ENCODE data around the gene STARD8. TPM values are rescaled to one million over a fixed set of nuclear protein-coding genes. Genes with fewer than 3 reads are reported as not detected.
"Not testable (repeated sequence)": the region's sequence is repeated elsewhere in the genome, so short reads cannot be mapped to it uniquely, and the experiment has no call there.

Gene STARD8
- total RNA-seq, 1 experiment from 2014 or later: 0.45 TPM

- Mint-ChIP-seq H3K4me3 (ENCODE audit: low read depth, unreplicated experiment) (no peak overlapping the region), H3K27me3 (ENCODE audit: unreplicated experiment) (no peaks in the 10 kb centered on the region), H3K36me3 (ENCODE audit: insufficient read depth, unreplicated experiment) (no peaks in the 10 kb centered on the region), H3K9me3 (ENCODE audit: low read depth, unreplicated experiment) (no peaks in the 10 kb centered on the region), H3K4me1 (ENCODE audit: low read depth, unreplicated experiment) (no peaks in the 10 kb centered on the region), H3K27ac (ENCODE audit: unreplicated experiment) (no peak overlapping the region)
- intact Hi-C loops (cut with micrococcal nuclease; ENCODE audit: unreplicated experiment): no loop called here
- DNase-seq: no peak
- CTCF ChIA-PET: interaction anchor here (0.7 kb wide), 1 partner anchor 32 kb away, joined by 3 read pairs; no protein-coding TSS in a partner anchor
- BruUV-seq (replicated peaks): no TSS peak
- no peak for TF ChIP-seq CTCF (IDR thresholded peaks at IDR 0.05; ENCODE audit: unreplicated experiment)
These were observed 19.5 kb upstream of the STARD8 start for GRCh38 chrX:68627986-68628385.

DNA sequence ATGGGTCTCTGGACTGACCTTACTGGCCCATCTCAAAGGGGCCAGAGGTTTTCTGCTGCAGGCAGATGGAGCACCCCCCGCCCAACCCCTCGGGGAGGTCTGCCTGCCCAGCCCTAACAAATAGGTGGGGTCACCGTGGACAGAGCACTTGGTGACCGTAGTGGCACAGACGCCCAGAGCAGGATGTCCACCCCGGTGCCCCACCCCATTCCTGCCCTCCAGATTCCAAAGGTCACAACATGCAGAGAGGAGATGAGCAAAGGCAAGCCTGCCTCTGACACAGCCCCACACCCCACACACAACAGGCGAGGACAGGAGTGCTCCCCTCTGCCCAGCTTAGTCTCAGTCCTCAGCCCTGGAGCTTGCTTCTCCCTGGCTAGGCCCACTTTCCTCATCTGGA, 17.5 kb upstream of the STARD8 start:
- H3K27me3 Mint-ChIP-seq (ENCODE audit: unreplicated experiment); H3K4me1 Mint-ChIP-seq (ENCODE audit: low read depth, unreplicated experiment); intact Hi-C loops (cut with micrococcal nuclease; ENCODE audit: unreplicated experiment); H3K36me3 Mint-ChIP-seq (ENCODE audit: insufficient read depth, unreplicated experiment); H3K4me3 Mint-ChIP-seq (ENCODE audit: low read depth, unreplicated experiment); H3K9me3 Mint-ChIP-seq (ENCODE audit: low read depth, unreplicated experiment); H3K27ac Mint-ChIP-seq (ENCODE audit: unreplicated experiment); DNase-seq; BruUV-seq (replicated peaks): not testable (repeated sequence)
- CTCF ChIA-PET: interaction anchor here (1.0 kb wide), 1 partner anchor 9 kb away, joined by 3 read pairs; no protein-coding TSS in a partner anchor

- CTCF ChIA-PET: no interaction called here
- DNase-seq: no peak
- Mint-ChIP-seq H3K4me1 (ENCODE audit: low read depth, unreplicated experiment) (no peaks in the 10 kb centered on the region), H3K27ac (ENCODE audit: unreplicated experiment) (no peak overlapping the region), H3K4me3 (ENCODE audit: low read depth, unreplicated experiment) (no peak overlapping the region), H3K36me3 (ENCODE audit: insufficient read depth, unreplicated experiment) (no peaks in the 10 kb centered on the region), H3K9me3 (ENCODE audit: low read depth, unreplicated experiment) (no peaks in the 10 kb centered on the region), H3K27me3 (ENCODE audit: unreplicated experiment) (no peaks in the 10 kb centered on the region)
- no peak for TF ChIP-seq CTCF (IDR thresholded peaks at IDR 0.05; ENCODE audit: unreplicated experiment)
- no TSS peak for BruUV-seq (replicated peaks)
- intact Hi-C loops (cut with micrococcal nuclease; ENCODE audit: unreplicated experiment): no loop called here
These were observed 16.1 kb upstream of the STARD8 start for GRCh38 chrX:68631336-68631735.

DNA sequence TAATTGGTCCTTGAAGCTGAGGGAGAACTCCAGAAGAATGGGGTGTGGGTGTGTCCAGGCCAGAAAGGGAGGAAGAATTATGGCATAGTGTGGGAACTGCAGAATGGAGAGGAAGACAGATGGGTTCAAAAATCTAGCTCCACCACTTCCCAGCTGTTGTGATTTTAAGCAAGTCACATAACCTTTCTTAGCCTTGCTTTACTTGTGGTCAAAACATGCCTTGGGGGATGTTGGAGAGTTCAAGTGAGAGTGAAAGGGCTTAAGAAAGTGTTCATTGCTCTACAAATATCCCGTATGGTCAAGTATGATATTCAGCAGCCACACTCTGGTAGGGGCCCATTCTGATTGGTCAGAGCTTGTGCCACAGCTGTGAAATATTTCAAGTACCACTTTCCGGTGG, 15.0 kb upstream of the STARD8 start:
- Mint-ChIP-seq H3K4me3 (ENCODE audit: low read depth, unreplicated experiment) (no peak overlapping the region), H3K27me3 (ENCODE audit: unreplicated experiment) (no peaks in the 10 kb centered on the region), H3K9me3 (ENCODE audit: low read depth, unreplicated experiment) (no peaks in the 10 kb centered on the region), H3K27ac (ENCODE audit: unreplicated experiment) (no peak overlapping the region), H3K4me1 (ENCODE audit: low read depth, unreplicated experiment) (no peaks in the 10 kb centered on the region), H3K36me3 (ENCODE audit: insufficient read depth, unreplicated experiment) (no peaks in the 10 kb centered on the region)
- CTCF ChIA-PET: no interaction called here
- intact Hi-C loops (cut with micrococcal nuclease; ENCODE audit: unreplicated experiment): no loop called here
- DNase-seq: no peak
- no TSS peak for BruUV-seq (replicated peaks)
- no peak for TF ChIP-seq CTCF (IDR thresholded peaks at IDR 0.05; ENCODE audit: unreplicated experiment)

- no peak overlapping the region for H3K4me3 Mint-ChIP-seq (ENCODE audit: low read depth, unreplicated experiment)
- no peaks in the 10 kb centered on the region for H3K9me3 Mint-ChIP-seq (ENCODE audit: low read depth, unreplicated experiment)
- no peak for DNase-seq
- H3K27ac Mint-ChIP-seq (ENCODE audit: unreplicated experiment): no peak overlapping the region
- no peaks in the 10 kb centered on the region for H3K4me1 Mint-ChIP-seq (ENCODE audit: low read depth, unreplicated experiment)
- H3K27me3 Mint-ChIP-seq (ENCODE audit: unreplicated experiment): no peaks in the 10 kb centered on the region
- TF ChIP-seq CTCF (IDR thresholded peaks at IDR 0.05; ENCODE audit: unreplicated experiment): no peak
- BruUV-seq (replicated peaks): no TSS peak
- intact Hi-C loops (cut with micrococcal nuclease; ENCODE audit: unreplicated experiment): no loop called here
- CTCF ChIA-PET: no interaction called here
- H3K36me3 Mint-ChIP-seq (ENCODE audit: insufficient read depth, unreplicated experiment): no peaks in the 10 kb centered on the region
These were observed 13.5 kb upstream of the STARD8 start for GRCh38 chrX:68633981-68634380.
